Upper lobe of left lung (tissue), 6 donors: ENCODE measurements around the gene MAPK11. TPM values are rescaled to one million over a fixed set of nuclear protein-coding genes. Genes with fewer than 3 reads are reported as not detected.
A peak's percentile ranks its signal among the peaks of the same experiment; 100 is the strongest.

ENCODE experiments used
- ATAC-seq, 2 donors: fragments of 200-7000 bp; cut with Tn5 transposase; one replicate each; pipeline ENCODE4 v1.9.1; 2022; ENCODE audit warnings: mild to moderate bottlenecking in 2 of 2, moderate library complexity in 2 of 2; ENCODE audit not compliant: low FRiP score in 2 of 2
- DNase-seq, 2 donors: peaks; one replicate each; pipeline ENCODE4 v3.0.0-alpha.2; 2019 to 2020
- H3K27ac ChIP-seq, 4 donors: fragments of 200-600 bp; sonication (generic); one replicate each; pipeline ENCODE4 v1.5.1; 2016 to 2019
- H3K27me3 ChIP-seq, 4 donors: fragments of 200-600 bp; sonication (generic); one replicate each; pipeline ENCODE4 v1.5.1; 2017 to 2019
- H3K36me3 ChIP-seq, 4 donors: fragments of 200-600 bp; sonication (generic); one replicate each; pipeline ENCODE4 v1.5.1; 2016 to 2019
- H3K4me1 ChIP-seq, 4 donors: fragments of 200-600 bp; sonication (generic); one replicate each; pipeline ENCODE4 v1.5.1; 2018 to 2019
- H3K4me3 ChIP-seq, 4 donors: fragments of 200-600 bp; sonication (generic); one replicate each; pipeline ENCODE4 v1.5.1; 2017 to 2019; ENCODE audit warnings: mild to moderate bottlenecking in 2 of 4, moderate library complexity in 1 of 4
- H3K9me3 ChIP-seq, 4 donors: fragments of 200-600 bp; sonication (generic); one replicate each; pipeline ENCODE4 v1.5.1; 2018 to 2019
- EP300 ChIP-seq, 4 donors: sonication (generic); formaldehyde crosslinking; IDR thresholded peaks; one replicate each; pipeline ENCODE4 v1.5.1; 2017; ENCODE audit warnings: antibody characterized with exemption in 4 of 4, control low read depth in 2 of 4
- POLR2A ChIP-seq, 4 donors: fragments of 450-650 bp; IDR thresholded peaks; one replicate each; pipeline ENCODE4 v1.5.1; 2016 to 2017; ENCODE audit warnings: antibody characterized with exemption in 4 of 4, mild to moderate bottlenecking in 2 of 4
- POLR2AphosphoS5 ChIP-seq, 2 donors: sonication (generic); formaldehyde crosslinking; IDR thresholded peaks; one replicate each; pipeline ENCODE4 v1.5.1; 2017; ENCODE audit warnings: antibody characterized with exemption in 2 of 2
- WGBS, 2 donors: methylation state at CpG; one replicate each; pipeline ENCODE4 v1.1.5; 2017 to 2018; 5-methylcytosine and 5-hydroxymethylcytosine counted together
- total RNA-seq, 6 donors: library from RNA; depleted of rRNA in 4 of 6; stranded (reverse); fragments of >200 nt in 4 of 6; gene quantifications; one replicate each; pipeline versions ENCODE4 v1.1.0 to v1.2.1, GENCODE V29; 2016 to 2021
- TF ChIP-seq, protein P1 (sequence below), 6 experiments: fragments of 450-650 bp in 4 of 6; fragments of 200-600 bp in 2 of 6; sonication (generic) in 2 of 6; IDR thresholded peaks; one replicate each; pipeline ENCODE4 v1.5.1; 2016 to 2019; ENCODE audit warnings: antibody characterized with exemption in 6 of 6
- donor health status: DM: no; HTN: no; CAD: no; lungs with moderate emphysema.
- donor health status: DM: no; HTN: yes; CAD: no; lungs with severe emphysema.

Gene MAPK11
- total RNA-seq, 6 donors from 2014 or later, result 3.1 to 27.3 (median 8.6) TPM

DNA sequence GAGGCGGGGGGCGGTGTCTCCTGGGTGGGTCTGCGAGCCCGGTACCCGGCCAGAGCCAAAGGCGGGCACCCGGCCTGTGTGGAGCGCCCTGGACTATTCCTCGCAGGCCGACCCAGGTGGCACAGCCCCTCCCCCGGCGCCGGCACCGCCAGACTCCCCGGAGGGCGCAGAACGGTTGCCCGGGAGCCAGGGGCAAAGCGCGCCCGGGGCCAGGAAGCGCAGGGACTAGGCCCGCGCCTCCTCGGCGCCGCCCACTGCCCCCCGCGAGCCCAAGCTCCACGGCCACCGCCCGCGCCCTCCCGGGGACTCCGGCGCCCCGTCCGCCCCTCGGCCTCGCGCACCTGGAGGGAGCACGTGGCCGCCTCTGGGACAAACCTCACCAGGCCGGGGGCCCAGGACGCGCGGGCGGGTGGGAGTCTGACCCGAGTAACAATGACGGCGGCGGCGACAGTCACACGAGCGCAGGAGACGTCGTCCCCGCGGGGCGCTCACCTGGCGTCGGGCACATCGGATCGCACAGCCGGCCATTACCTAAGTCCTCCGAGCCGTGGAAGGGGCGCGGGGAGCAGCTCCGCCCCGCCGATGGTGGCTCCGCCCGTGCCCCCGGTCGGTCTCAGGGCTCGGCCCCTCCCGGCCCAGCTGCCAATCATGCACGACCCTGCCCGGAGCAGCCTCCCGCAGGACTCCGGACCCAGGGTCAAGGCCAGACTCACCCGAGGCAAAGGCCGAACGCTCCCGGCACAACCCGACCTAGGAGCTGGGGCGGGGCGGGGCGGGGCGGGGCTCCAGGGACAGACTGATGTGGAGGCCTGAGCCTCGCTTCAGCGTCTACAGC lies 29.8 kb upstream of the MAPK11 start:
- Histone ChIP-seq H3K36me3 (peaks cover 0 to 3% (median 0%) of the 10 kb centered on the region in 4 donors), H3K4me3 (peak overlapping the region; percentile 21 to 46 (median 40)), H3K9me3 (no peaks in the 10 kb centered on the region), H3K4me1 (peaks cover 86 to 92% (median 88%) of the 10 kb centered on the region in 4 donors), H3K27me3 (no peaks in the 10 kb centered on the region), H3K27ac (peak overlapping the region; percentile 58 to 94 (median 88))
- ATAC-seq, result no peak
- DNase-seq, result peak in 1 of 2 donors; percentile 87
- TF ChIP-seq POLR2A (IDR thresholded peaks at IDR 0.05) (no peak), EP300 (IDR thresholded peaks at IDR 0.05) (no peak), POLR2AphosphoS5 (IDR thresholded peaks at IDR 0.05) (no peak)
- TF ChIP-seq, protein P1, sequence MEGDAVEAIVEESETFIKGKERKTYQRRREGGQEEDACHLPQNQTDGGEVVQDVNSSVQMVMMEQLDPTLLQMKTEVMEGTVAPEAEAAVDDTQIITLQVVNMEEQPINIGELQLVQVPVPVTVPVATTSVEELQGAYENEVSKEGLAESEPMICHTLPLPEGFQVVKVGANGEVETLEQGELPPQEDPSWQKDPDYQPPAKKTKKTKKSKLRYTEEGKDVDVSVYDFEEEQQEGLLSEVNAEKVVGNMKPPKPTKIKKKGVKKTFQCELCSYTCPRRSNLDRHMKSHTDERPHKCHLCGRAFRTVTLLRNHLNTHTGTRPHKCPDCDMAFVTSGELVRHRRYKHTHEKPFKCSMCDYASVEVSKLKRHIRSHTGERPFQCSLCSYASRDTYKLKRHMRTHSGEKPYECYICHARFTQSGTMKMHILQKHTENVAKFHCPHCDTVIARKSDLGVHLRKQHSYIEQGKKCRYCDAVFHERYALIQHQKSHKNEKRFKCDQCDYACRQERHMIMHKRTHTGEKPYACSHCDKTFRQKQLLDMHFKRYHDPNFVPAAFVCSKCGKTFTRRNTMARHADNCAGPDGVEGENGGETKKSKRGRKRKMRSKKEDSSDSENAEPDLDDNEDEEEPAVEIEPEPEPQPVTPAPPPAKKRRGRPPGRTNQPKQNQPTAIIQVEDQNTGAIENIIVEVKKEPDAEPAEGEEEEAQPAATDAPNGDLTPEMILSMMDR (IDR thresholded peaks at IDR 0.05), result no peak
- WGBS, 2 donors, result 46 to 53% methylated on average over 30 to 46 of the region's 93 CpGs

DNA sequence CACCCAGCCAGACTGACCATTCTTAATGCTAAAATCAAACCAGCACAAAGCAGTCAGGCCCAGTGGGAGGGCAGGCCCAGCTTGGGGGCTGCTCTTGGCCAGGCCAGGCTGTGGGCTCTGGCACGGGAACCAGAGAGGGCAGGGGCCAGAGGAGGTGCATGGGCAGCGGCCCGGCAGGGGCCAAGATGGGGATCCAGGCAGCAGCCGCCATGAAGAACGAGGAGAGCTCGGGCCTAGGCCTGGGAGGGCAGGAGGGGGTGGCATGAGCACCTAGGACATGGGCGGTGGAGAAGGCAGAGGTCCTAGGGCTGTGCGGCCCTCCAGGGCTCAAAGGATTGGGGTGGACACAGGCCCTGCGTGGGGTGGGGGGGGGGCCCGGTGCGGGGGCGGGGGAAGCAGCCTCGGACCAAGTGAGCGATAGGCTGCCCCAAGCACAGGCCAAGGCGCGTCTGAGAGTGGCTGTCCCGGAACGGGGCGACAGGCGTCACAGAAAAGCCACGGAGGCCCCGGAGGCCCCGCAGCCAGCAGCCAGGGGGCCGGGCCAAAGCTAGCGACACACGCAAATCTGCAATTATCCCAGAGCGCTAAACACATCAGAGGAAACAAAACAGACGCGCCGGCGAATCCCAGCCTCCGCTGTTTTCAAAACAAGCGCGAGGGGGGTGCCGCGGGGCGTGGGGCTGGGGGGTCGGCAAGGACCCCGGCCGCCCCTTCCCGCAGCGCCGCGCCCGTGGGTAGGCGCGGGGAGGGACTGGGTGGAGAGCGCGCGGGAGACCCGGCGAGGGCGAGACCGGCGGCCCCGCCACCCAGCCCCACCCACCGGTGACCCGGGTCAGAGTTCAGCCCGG lies 29.0 kb upstream of the MAPK11 start:
- peaks cover 85 to 90% (median 88%) of the 10 kb centered on the region in 4 donors for H3K4me1 ChIP-seq
- peak overlapping the region; percentile 58 to 94 (median 88) for H3K27ac ChIP-seq
- H3K36me3 ChIP-seq, result peaks cover 0 to 3% (median 0%) of the 10 kb centered on the region in 4 donors
- no peak for TF ChIP-seq POLR2A (IDR thresholded peaks at IDR 0.05)
- TF ChIP-seq, protein P1 (IDR thresholded peaks at IDR 0.05), result no peak
- TF ChIP-seq EP300 (IDR thresholded peaks at IDR 0.05), result no peak
- no peak for TF ChIP-seq POLR2AphosphoS5 (IDR thresholded peaks at IDR 0.05)
- DNase-seq (peak in 1 of 2 donors; percentile 68), ATAC-seq (no peak)
- no peaks in the 10 kb centered on the region for H3K9me3 ChIP-seq
- WGBS, 2 donors, result 22 to 35% methylated on average over 21 to 56 of the region's 59 CpGs
- no peaks in the 10 kb centered on the region for H3K27me3 ChIP-seq
- peak overlapping the region; percentile 21 to 46 (median 40) for H3K4me3 ChIP-seq

DNA sequence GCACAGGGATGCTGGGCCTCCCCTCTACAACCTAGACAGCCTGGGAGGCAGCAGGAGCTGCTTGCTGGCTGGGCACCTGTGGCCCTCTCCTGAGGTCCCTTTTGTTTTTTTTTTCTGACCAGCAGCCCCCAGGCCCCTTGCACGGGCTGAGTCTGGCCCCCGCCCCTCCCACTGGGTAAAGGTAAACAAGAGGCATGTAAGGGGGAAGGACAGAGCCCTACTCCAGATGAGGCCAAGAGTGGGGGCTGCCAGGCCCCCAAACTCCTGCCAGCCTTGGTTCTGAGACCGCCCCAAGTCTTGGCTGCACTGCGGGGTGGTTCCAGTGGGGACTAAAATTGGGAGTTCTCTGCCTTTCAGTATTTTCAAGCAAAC lies 28.1 kb upstream of the MAPK11 start:
- DNase-seq (no peak), ATAC-seq (no peak)
- Histone ChIP-seq H3K4me1 (peaks cover 85 to 90% (median 87%) of the 10 kb centered on the region in 4 donors), H3K9me3 (no peaks in the 10 kb centered on the region), H3K27ac (peak overlapping the region; percentile 28 to 94 (median 78)), H3K36me3 (peaks cover 0 to 3% (median 0%) of the 10 kb centered on the region in 4 donors), H3K4me3 (no peak overlapping the region), H3K27me3 (no peaks in the 10 kb centered on the region)
- TF ChIP-seq EP300 (IDR thresholded peaks at IDR 0.05) (no peak), POLR2A (IDR thresholded peaks at IDR 0.05) (no peak), POLR2AphosphoS5 (IDR thresholded peaks at IDR 0.05) (no peak)
- TF ChIP-seq, protein P1 (IDR thresholded peaks at IDR 0.05), result no peak
- WGBS, 2 donors, result 80 to 81% methylated on average over 4 of the region's 4 CpGs

DNA sequence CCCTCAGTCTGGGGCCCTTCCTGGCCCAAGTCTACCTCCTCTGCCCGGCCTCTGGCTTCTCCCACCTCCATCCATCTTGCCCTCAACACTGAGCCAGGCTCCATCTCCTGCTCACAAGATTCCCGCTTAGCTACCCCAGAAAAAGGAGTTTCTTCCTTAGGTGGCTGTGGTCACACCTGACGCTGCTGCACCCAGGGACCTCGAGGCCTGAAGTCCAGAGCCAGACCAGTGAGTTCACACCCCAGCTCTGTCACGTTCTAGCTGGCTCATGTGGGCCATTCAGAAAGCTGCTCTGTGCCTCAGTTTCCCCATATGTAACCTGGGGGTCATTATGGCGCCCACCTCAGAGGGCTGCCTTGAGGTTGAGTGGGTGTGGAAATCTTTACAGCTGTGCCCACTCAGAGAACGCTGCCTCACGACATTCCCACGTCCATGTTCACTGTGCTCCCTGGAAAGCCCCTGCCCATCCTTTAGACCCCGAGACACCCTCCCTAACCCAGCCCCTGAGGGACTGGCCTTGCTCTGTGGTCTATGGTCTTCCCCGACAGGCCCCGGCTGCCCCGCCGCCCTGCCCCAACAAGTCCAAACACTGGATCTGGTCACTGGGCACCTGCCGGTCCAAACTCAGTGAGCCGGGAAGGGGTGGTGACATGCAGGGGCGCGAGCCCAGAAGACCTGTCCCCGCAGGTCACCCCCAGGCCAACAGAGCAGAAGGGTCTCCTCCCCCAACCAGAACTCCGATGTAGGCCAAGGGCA lies 27.5 kb upstream of the MAPK11 start:
- H3K27me3 ChIP-seq, result no peaks in the 10 kb centered on the region

More for the DNA sequence above, 27.5 kb upstream of the MAPK11 start:
- H3K4me3 ChIP-seq, result no peak overlapping the region
- WGBS, 2 donors, result 84 to 86% methylated on average over 5 to 20 of the region's 20 CpGs
- H3K27ac ChIP-seq, result peak overlapping the region; percentile 24 to 94 (median 45)
- TF ChIP-seq EP300 (IDR thresholded peaks at IDR 0.05) (no peak), POLR2AphosphoS5 (IDR thresholded peaks at IDR 0.05) (no peak), POLR2A (IDR thresholded peaks at IDR 0.05) (no peak)
- TF ChIP-seq, protein P1 (IDR thresholded peaks at IDR 0.05), result no peak
- no peak for ATAC-seq
- no peaks in the 10 kb centered on the region for H3K9me3 ChIP-seq
- peaks cover 0 to 3% (median 0%) of the 10 kb centered on the region in 4 donors for H3K36me3 ChIP-seq
- peaks cover 85 to 90% (median 87%) of the 10 kb centered on the region in 4 donors for H3K4me1 ChIP-seq
- DNase-seq, result peak in 1 of 2 donors; percentile 71
